ENCODE results near the gene AUTS2.

The AUTS2 gene

GRCh38 chr7:69640216-69640615 lies 41.9 kb downstream of the AUTS2 start:
- Histone ChIP-seq H3K9me3 (ENCODE audit: low read length) (no peaks in the 10 kb centered on the region), H3K4me1 (ENCODE audit: insufficient read depth, low read length) (peaks cover 35% of the 10 kb centered on the region), H2AFZ (ENCODE audit: low read depth, low read length) (no peak overlapping the region), H3K27me3 (ENCODE audit: insufficient read depth, low read length) (no peaks in the 10 kb centered on the region), H3K36me3 (ENCODE audit: insufficient read depth, low read length) (no peaks in the 10 kb centered on the region), H3K4me3 (ENCODE audit: low read length) (no peak overlapping the region)

DNA sequence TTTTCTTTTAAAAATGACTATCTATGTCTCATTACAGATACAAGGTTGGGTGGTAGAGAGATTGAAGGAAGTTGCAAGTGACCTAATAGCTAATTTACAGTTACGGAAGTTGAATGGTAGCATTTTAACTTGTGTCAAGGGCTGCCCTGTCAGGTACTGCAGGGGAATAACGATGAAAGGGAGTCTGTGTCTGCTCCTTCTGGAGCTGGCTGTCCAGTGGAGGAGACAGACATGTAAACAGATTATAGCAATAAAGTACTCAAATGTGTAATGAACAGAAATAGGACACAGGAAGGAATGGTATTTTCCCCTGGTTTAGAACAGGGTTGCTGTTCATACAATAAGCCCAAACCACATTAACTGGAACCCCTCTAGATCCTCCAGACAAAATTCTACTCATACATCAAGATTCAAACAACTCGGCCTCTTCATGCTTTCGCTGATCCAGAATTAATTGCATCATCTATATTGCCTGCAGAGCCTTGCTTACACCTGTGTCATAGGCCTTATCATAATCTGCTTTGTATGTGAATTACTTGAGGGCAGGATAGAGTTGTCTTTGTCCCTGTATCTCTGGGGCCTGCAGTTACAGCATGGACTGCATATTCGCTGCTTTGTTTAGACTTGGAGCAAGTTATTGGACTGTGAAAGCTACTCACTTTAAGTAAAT lies 42.8 kb downstream of the AUTS2 start:
- H3K27me3 ChIP-seq (ENCODE audit: insufficient read depth, low read length), result no peaks in the 10 kb centered on the region
- no peaks in the 10 kb centered on the region for H3K9me3 ChIP-seq (ENCODE audit: low read length)
- no peaks in the 10 kb centered on the region for H3K36me3 ChIP-seq (ENCODE audit: insufficient read depth, low read length)
- no peak overlapping the region for H2AFZ ChIP-seq (ENCODE audit: low read depth, low read length)
- H3K4me1 ChIP-seq (ENCODE audit: insufficient read depth, low read length), result peaks cover 35% of the 10 kb centered on the region
- H3K4me3 ChIP-seq (ENCODE audit: low read length), result no peak overlapping the region

DNA sequence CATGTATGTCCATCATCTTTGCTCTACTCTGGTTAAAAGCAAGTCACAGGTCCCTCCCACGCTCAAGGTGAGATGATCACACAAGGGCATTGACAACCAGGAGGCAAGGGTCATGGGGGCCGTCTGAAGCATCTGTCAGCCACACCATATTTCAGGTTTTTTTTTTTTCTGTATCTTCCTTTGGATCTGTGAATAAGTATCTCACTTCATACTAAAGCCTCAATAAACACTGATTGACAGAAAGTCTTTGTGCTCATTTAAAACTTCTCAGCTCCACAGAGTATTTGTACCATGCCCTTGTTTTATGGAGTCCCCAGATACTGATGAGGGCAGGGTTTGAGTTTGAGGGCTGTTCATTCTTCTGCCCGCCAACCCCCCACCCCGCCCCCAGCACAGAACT lies 45.0 kb downstream of the AUTS2 start:
- Histone ChIP-seq H3K9me3 (ENCODE audit: low read length) (no peaks in the 10 kb centered on the region), H3K36me3 (ENCODE audit: insufficient read depth, low read length) (no peaks in the 10 kb centered on the region), H3K4me3 (ENCODE audit: low read length) (no peak overlapping the region), H2AFZ (ENCODE audit: low read depth, low read length) (no peak overlapping the region), H3K4me1 (ENCODE audit: insufficient read depth, low read length) (peaks cover 35% of the 10 kb centered on the region), H3K27me3 (ENCODE audit: insufficient read depth, low read length) (no peaks in the 10 kb centered on the region)

- peaks cover 35% of the 10 kb centered on the region for H3K4me1 ChIP-seq (ENCODE audit: insufficient read depth, low read length)
- H3K4me3 ChIP-seq (ENCODE audit: low read length), result no peak overlapping the region
- H3K9me3 ChIP-seq (ENCODE audit: low read length), result no peaks in the 10 kb centered on the region
- H3K27me3 ChIP-seq (ENCODE audit: insufficient read depth, low read length), result no peaks in the 10 kb centered on the region
- H2AFZ ChIP-seq (ENCODE audit: low read depth, low read length), result no peak overlapping the region
- no peaks in the 10 kb centered on the region for H3K36me3 ChIP-seq (ENCODE audit: insufficient read depth, low read length)
These were observed 45.6 kb downstream of the AUTS2 start for GRCh38 chr7:69643708-69644445.

- peaks cover 21% of the 10 kb centered on the region for H3K4me1 ChIP-seq (ENCODE audit: insufficient read depth, low read length)
These were observed 47.4 kb downstream of the AUTS2 start for GRCh38 chr7:69645683-69646082.

GRCh38 chr7:69651101-69651590 lies 52.9 kb downstream of the AUTS2 start:
- no peak overlapping the region for H2AFZ ChIP-seq (ENCODE audit: low read depth, low read length)
- no peak overlapping the region for H3K4me3 ChIP-seq (ENCODE audit: low read length)
- no peaks in the 10 kb centered on the region for H3K36me3 ChIP-seq (ENCODE audit: insufficient read depth, low read length)
- peaks cover 12% of the 10 kb centered on the region for H3K4me1 ChIP-seq (ENCODE audit: insufficient read depth, low read length)
- H3K27me3 ChIP-seq (ENCODE audit: insufficient read depth, low read length), result no peaks in the 10 kb centered on the region
- no peaks in the 10 kb centered on the region for H3K9me3 ChIP-seq (ENCODE audit: low read length)

More at GRCh38 chr7:69645683-69646082, 47.4 kb downstream of the AUTS2 start:
- Histone ChIP-seq H2AFZ (ENCODE audit: low read depth, low read length) (no peak overlapping the region), H3K9me3 (ENCODE audit: low read length) (no peaks in the 10 kb centered on the region), H3K36me3 (ENCODE audit: insufficient read depth, low read length) (no peaks in the 10 kb centered on the region), H3K27me3 (ENCODE audit: insufficient read depth, low read length) (no peaks in the 10 kb centered on the region), H3K4me3 (ENCODE audit: low read length) (no peak overlapping the region)

DNA sequence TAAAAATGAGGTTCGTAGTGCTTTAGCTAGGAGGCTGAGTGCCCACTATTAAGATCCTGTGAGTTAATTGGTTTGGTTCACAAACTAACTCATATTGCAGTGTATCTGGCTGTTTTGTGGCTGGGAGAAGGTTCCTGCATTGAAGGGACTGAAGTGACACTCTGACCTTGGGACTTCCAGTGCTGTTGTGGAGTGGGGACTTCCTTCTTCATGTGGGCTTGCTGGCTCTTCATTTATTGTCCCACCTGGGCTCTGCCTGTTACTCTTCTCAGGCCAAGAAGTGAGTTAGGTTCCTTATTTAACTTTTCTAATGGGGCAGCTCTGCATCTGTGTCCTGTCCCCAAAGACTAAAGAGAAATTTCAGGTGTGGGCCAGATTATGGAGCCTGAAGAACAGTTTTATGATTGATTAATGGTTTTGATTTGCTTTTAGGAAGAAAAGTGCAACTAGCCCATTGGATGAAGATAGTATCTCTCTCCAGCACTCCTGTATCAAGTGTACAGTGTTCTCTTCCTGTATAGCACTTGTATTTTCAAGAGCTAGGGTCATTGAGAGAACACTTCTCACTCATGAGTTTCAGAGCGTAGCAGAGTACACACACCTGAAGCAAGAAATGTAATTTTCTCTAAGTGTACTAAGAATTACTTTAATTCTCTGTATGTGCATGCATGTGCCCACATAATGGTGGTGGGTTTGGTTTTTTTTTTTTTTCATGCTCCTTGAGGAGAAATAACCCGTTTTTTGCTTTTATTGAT lies 54.8 kb downstream of the AUTS2 start:
- no peaks in the 10 kb centered on the region for H3K36me3 ChIP-seq (ENCODE audit: insufficient read depth, low read length)
- no peaks in the 10 kb centered on the region for H3K9me3 ChIP-seq (ENCODE audit: low read length)
- peaks cover 22% of the 10 kb centered on the region for H3K4me1 ChIP-seq (ENCODE audit: insufficient read depth, low read length)
- H3K27me3 ChIP-seq (ENCODE audit: insufficient read depth, low read length), result no peaks in the 10 kb centered on the region
- H3K4me3 ChIP-seq (ENCODE audit: low read length), result no peak overlapping the region
- no peak overlapping the region for H2AFZ ChIP-seq (ENCODE audit: low read depth, low read length)

- no peak overlapping the region for H2AFZ ChIP-seq (ENCODE audit: low read depth, low read length)
- no peaks in the 10 kb centered on the region for H3K9me3 ChIP-seq (ENCODE audit: low read length)
- no peaks in the 10 kb centered on the region for H3K36me3 ChIP-seq (ENCODE audit: insufficient read depth, low read length)
- peaks cover 22% of the 10 kb centered on the region for H3K4me1 ChIP-seq (ENCODE audit: insufficient read depth, low read length)
- no peak overlapping the region for H3K4me3 ChIP-seq (ENCODE audit: low read length)
- no peaks in the 10 kb centered on the region for H3K27me3 ChIP-seq (ENCODE audit: insufficient read depth, low read length)
These were observed 55.5 kb downstream of the AUTS2 start for GRCh38 chr7:69653806-69654205.

DNA sequence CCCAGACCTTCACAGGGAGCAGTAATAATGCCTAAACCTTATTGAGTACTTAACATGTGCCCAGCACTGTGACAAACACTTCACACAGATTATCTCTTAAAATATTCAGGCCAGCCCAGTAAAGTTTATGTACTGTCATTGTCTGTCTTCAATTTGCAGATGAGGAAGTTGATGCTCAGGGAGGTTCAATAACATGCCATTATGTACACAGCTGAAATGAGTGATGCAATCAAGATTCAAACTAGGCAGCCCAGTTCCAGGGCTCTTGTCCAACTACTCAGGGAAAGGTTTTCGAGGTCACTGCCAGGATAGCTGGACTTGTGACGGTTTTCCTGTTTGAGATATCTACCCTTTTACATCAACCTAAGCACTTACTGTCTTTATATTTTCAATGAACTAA lies 56.1 kb downstream of the AUTS2 start:
- Histone ChIP-seq H3K36me3 (ENCODE audit: insufficient read depth, low read length) (no peaks in the 10 kb centered on the region), H3K27me3 (ENCODE audit: insufficient read depth, low read length) (no peaks in the 10 kb centered on the region), H3K9me3 (ENCODE audit: low read length) (no peaks in the 10 kb centered on the region), H2AFZ (ENCODE audit: low read depth, low read length) (no peak overlapping the region), H3K4me3 (ENCODE audit: low read length) (no peak overlapping the region), H3K4me1 (ENCODE audit: insufficient read depth, low read length) (peaks cover 22% of the 10 kb centered on the region)

DNA sequence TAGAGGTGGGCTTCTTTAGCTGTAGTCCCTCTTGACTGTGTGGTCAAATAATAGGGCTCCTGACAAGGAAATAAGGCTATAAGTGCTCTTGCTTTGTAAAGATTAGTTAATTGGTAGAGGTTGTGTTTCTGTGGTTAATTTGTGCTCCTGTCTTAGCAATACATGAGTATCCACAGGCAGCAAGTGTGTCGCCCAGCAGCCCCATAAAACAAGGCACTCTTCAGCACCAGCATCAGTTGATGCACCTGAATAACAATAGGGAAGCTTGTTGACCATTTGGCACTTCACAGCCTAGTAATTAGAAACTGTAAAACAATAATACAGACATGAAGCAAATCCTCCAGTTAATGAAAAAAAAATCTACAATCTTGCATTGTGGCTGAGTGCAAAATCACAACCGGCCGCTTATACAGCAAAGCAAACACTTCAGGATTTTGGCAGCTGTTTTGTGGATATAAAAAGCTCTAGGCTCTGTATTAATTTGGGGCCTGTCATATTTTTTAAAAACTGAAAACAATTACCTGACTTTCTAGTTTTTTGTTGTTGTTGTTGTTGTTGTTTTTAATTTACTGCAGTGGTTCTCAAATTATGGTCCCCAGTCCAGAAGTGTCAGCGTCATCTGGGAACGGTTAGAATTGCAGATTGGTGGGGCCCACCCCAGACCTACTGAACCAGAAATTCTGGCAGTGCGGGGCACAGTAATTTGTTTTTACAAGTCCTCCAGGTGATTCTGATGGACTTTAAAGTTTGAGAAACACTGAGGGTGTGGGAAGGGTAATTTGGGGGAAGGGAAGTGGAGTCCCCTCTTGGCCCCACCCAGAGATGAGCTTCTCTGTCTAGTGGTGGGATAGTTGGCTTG lies 56.8 kb downstream of the AUTS2 start:
- Histone ChIP-seq H3K36me3 (ENCODE audit: insufficient read depth, low read length) (no peaks in the 10 kb centered on the region), H3K4me1 (ENCODE audit: insufficient read depth, low read length) (peaks cover 28% of the 10 kb centered on the region), H3K27me3 (ENCODE audit: insufficient read depth, low read length) (no peaks in the 10 kb centered on the region), H3K4me3 (ENCODE audit: low read length) (no peak overlapping the region), H2AFZ (ENCODE audit: low read depth, low read length) (no peak overlapping the region), H3K9me3 (ENCODE audit: low read length) (no peaks in the 10 kb centered on the region)

- no peak overlapping the region for H2AFZ ChIP-seq (ENCODE audit: low read depth, low read length)
- H3K36me3 ChIP-seq (ENCODE audit: insufficient read depth, low read length), result no peaks in the 10 kb centered on the region
- no peaks in the 10 kb centered on the region for H3K27me3 ChIP-seq (ENCODE audit: insufficient read depth, low read length)
- no peak overlapping the region for H3K4me3 ChIP-seq (ENCODE audit: low read length)
- peaks cover 27% of the 10 kb centered on the region for H3K4me1 ChIP-seq (ENCODE audit: insufficient read depth, low read length)
- H3K9me3 ChIP-seq (ENCODE audit: low read length), result no peaks in the 10 kb centered on the region
These were observed 57.8 kb downstream of the AUTS2 start for GRCh38 chr7:69656077-69656476.

DNA sequence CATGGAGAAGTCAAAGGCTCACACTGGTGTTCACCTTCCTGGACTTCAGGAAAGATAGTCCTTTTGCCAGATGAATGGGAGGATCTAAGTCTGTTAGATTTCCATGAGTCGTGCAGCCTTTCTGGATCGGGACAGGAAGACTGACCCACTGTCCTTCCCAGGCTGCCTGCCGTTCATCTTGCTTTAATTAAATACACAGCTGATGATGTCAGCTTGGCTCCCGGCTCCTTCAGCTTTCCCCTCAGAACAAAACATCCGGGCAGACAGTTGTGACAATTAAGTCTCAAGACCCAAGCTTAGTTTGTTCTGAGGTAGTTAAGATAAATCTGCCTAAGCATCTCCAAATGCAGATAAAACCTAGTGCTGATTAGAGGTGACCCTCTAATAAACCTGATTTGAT lies 58.6 kb downstream of the AUTS2 start:
- no peak overlapping the region for H3K4me3 ChIP-seq (ENCODE audit: low read length)
- H3K27me3 ChIP-seq (ENCODE audit: insufficient read depth, low read length), result no peaks in the 10 kb centered on the region
- no peaks in the 10 kb centered on the region for H3K9me3 ChIP-seq (ENCODE audit: low read length)
- H3K36me3 ChIP-seq (ENCODE audit: insufficient read depth, low read length), result no peaks in the 10 kb centered on the region
- H3K4me1 ChIP-seq (ENCODE audit: insufficient read depth, low read length), result peaks cover 32% of the 10 kb centered on the region
- H2AFZ ChIP-seq (ENCODE audit: low read depth, low read length), result no peak overlapping the region

Data from neuron (in vitro differentiated cells).